ENCODE results near the gene CD84.

DNA sequence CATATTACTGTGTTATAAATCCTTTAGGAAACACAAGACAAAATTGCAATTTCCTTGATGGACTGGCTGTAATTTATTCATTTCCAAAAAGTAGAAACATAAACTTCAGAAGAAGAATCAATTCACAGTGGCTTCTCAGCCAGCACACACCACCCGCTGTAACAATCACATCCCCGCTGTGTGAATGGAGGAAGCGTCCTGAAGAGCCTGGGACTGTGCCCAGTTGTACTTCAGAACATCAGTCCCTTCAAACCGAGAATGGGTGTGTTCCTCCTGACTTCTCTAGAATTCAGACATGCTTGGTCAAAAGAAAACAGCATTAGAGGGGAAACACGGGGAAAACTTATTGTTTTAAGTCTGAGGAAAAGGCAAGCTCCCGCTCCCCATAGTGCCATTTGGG is 28.8 kb upstream of the CD84 start:
- TF ChIP-seq EZH2 (IDR thresholded peaks at IDR 0.05), result no peak
- no peak for TF ChIP-seq POLR2AphosphoS5 (IDR thresholded peaks at IDR 0.05; ENCODE audit: borderline replicate concordance, low read depth, low read length)
- no peak for TF ChIP-seq FOXP2 (optimal IDR thresholded peaks at IDR 0.05; ENCODE audit: control extremely low read depth, extremely low read length, insufficient read depth)

Data from SK-N-MC (cell line).